GM13976 (cell line): ENCODE data around the gene MICAL1.

Source experiments
- DNase-seq: peaks from one replicate; pipeline ENCODE4 v3.0.0; 2012; ENCODE audit warnings: low spot score
- CTCF ChIP-seq: IDR thresholded peaks from 2 replicates; pipeline ENCODE4 v1.5.1; 2012; ENCODE audit warnings: borderline replicate concordance, mild to moderate bottlenecking; ENCODE audit not compliant: insufficient read depth; ENCODE audit errors: extremely low read depth, missing control alignments, control extremely low read depth
- in situ Hi-C: fragments of 300-500 bp; cut with MboI; formaldehyde crosslinking; loops from one replicate; pipeline ENCODE4 v1.12.0; 2022; ENCODE audit warnings: low sequenced_read_pairs, mixed read lengths, inconsistent platforms; ENCODE audit not compliant: unreplicated experiment

MICAL1 gene

GRCh38 chr6:109436041-109436440, 19.5 kb downstream of the MICAL1 start:
- DNase-seq, result no peak
- in situ Hi-C loops, result no loop called here
- TF ChIP-seq CTCF, result no peak

GRCh38 chr6:109434456-109434855, 21.1 kb downstream of the MICAL1 start:
- DNase-seq, result no peak
- no peak for TF ChIP-seq CTCF
- in situ Hi-C loops, result no loop called here

GRCh38 chr6:109429496-109429895, 26.1 kb downstream of the MICAL1 start:
- no peak for TF ChIP-seq CTCF
- no peak for DNase-seq
- in situ Hi-C loops, result no loop called here

GRCh38 chr6:109428889-109429477, 26.6 kb downstream of the MICAL1 start:
- in situ Hi-C loops, result no loop called here

GRCh38 chr6:109424946-109425345, 30.6 kb downstream of the MICAL1 start:
- TF ChIP-seq CTCF, result no peak
- DNase-seq, result no peak
- in situ Hi-C loops, result no loop called here

More at GRCh38 chr6:109428889-109429477, 26.6 kb downstream of the MICAL1 start:
- TF ChIP-seq CTCF, result no peak
- no peak for DNase-seq

- TF ChIP-seq CTCF, result no peak
- in situ Hi-C loops, result no loop called here
- DNase-seq, result no peak
Observed at GRCh38 chr6:109421184-109421583, 34.4 kb downstream of the MICAL1 start.
